HG02943 (cell line): ENCODE data around the gene RPS6KC1.
A peak's percentile ranks its signal among the peaks of the same experiment; 100 is the strongest.
"Not testable (repeated sequence)": the region's sequence is repeated elsewhere in the genome, so short reads cannot be mapped to it uniquely, and the experiment has no call there.

Experiments used
- ATAC-seq: cut with Tn5 transposase; IDR thresholded peaks from one replicate; pipeline ENCODE4 v1.9.1; 2021; ENCODE audit warnings: mild to moderate bottlenecking, low read depth, moderate library complexity; ENCODE audit not compliant: unreplicated experiment

The RPS6KC1 gene

DNA sequence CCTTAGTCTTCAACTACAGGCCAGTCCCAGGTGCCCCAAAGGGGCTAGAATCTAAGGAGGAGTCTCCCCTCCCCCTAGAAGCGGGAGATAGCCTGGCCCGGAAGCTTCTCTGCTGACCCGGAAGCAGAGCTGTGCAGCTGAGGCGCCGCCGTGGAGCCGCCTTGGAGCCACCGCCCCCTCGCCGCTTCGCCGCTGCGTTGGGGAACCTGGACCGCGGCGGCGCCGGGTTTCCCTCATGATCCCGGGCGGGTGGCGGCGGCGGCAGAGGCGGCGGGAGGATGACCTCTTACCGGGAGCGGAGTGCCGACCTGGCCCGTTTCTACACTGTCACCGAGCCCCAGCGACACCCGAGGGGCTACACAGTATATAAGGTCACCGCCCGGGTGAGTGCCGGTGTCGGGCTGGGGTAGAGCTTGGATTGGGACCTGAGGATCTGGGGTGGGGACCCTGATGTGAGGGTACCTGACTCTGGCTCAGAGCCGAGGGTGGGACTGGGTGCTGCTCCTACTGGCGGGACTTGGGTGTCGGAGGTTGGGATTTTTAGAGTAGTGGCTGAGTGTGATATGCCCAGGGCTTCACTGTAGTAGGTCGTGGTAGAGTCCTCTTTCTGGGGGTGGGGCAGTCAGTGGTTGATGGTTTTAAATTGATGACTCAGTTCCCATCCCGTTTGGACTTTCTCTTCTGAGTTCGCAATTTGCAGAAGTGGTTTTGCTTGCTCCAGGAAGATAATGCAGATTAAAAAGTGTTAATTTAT lies at the start of gene RPS6KC1:
Gene RPS6KC1 (plus strand): TSS at position 115 of the 754 bp plus-strand sequence. CDS start 164 bp downstream, at position 279.
- ATAC-seq: peak; percentile 98

DNA sequence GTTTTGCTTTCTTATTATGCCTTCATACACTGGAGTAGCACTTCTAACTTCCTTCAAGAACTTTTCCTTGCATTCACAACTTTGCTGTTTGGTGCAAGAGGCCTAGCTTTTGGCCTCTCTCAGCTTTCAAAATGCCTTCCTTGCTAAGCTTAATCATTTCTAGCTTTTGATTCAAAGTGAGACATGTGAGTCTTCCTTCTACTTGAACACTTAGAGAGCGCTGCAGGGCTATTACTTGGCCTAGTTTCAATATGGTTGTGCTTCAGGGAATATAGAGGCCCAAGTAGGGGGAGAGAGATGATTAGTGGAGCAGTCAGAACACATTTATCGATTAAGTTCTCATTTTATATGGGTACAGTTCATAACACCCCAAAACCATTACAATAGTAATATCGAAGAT lies 47.8 kb upstream of the RPS6KC1 start:
- no peak for ATAC-seq

DNA sequence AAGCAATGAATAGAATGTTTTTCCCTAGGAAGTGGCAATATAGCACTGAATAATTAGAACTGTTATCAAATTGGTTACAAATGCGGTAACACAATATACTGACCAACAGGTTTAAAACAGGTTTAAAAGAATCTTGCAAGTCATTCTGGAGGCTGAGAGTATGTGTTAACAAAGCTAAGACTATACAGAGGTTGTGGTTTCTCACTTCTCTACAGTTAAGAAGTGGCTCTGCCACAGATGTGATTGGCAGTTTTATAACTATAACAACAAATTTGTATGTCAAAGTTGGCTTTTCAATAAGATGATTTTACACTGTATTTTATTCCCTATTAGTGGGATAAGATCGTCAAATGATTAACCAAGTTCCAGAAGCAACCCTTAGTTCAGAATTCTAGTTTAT lies 42.5 kb upstream of the RPS6KC1 start:
- ATAC-seq: no peak

DNA sequence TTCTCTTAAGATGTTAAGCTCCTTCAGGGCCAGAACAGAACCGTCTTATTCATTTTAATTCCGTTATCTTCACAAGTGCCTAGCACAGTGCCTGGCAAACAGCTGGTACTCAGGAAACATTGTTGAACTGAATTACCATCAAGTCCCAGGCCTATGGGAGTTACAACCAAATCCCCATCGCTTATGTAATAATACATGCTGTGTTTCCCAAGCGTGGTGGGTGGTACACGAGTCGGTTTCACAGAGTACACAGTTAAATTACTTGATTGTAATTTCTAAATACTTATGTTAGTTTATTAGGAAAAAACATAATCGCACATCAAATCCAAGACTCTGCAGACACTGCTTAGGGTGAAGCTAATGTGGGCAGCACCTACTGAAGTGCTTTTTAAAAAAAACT lies 36.4 kb upstream of the RPS6KC1 start:
- ATAC-seq: no peak

DNA sequence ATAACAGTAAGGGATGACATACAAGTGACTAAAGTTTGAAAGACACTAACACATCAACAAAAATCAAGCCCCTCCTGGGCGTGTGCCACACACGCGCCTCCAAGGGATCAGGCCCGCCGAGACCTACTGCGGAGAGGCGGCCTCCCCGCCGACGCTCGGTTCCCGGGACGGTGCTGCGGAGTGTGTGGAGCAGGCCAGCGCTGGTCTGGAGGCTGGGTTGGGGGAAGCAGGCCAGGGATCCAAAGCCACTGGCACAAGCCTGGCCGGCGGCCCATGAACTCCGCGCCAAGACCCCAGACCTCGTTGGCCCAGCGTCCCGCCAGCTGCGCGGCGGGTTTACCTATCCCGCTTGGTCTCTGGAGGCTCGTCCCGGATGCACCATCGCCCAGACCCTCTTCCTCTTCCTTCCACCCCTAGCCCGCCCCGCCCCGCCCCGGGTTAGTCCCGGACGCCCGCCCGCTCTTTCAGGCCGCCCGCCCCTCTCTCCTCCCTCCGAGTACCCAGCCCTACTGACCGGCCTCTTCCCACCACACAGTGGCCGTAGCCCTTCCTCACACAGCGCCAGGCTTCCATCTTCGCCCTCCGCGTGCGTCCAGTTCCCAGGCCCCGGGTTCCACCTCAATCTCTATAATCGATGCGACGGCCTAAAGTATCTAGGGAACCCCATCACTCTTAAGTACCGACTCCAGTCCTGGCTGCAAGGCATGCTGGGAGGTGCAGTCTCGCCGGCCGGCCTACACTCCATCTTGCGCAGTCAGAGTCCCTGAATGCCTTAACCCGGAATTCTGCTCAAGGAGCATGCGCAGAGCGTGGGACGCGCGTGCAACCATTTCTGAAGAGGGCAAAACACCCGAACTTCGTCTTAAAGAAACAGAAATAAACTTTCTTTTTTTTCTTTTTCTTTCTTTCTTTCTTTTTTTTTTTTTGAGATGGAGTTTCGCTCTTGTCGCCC lies 35.7 kb upstream of the RPS6KC1 start, which contains the start of gene ANGEL2:
Gene ANGEL2 (minus strand): TSS at position 769 of the 952 bp plus-strand sequence. CDS start 196 bp downstream, at position 573.
- peak; percentile 97 for ATAC-seq

DNA sequence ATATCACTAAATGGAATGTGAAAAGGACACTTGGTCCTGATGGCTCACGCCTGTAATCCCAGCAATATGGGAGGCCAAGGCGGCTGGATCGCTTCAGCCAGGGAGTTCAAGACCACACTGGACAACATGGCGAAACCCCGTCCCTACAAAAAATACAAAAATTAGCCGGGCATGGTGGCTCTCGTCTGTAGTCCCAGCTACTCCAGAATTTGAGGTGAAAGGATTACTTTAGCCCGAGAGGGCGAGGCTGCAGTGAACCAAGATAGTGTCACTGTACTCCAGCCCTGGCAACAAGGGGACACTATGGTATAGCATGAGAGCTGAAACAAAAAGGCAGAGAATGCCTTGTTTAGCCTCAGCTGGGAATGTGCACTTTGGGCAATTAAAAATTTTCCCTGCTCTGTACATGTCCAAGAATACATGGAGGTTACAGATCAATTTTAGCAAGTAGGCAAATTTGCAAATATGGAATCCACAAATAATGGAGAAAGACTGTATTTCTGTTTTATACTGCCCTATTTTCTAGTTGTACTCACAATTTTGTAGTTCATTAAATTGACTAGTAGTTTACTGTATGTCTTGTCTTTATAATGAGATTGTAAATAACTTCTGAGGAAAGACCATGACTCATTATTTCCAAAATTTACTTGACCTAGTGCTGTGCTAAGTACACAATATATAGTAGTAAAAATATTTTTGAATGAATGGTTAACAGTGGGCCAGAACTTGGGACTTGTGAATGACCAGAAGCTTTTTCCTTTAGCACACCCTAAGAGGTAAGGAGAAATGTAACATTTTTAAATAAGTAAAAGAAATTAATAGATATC lies 33.4 kb upstream of the RPS6KC1 start:
- no peak for ATAC-seq

DNA sequence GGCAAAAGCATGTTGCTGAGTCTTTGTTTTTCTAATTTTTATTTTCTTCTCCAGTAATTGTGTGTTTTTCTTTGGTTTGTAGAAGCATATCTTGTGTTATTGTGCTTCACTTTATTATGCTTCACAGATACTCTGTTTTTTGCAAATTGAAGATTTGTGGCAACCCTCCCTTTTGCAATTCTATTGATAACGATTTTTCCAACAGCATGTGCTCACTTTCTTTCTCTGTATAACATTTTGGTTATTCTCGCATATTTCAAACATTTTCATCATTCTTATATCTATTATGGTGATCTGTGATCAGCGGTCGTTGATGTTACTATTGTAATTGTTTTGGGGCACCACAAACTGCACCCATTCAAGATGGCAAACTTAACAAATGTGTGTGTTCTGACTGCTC lies 31.6 kb upstream of the RPS6KC1 start:
- no peak for ATAC-seq

DNA sequence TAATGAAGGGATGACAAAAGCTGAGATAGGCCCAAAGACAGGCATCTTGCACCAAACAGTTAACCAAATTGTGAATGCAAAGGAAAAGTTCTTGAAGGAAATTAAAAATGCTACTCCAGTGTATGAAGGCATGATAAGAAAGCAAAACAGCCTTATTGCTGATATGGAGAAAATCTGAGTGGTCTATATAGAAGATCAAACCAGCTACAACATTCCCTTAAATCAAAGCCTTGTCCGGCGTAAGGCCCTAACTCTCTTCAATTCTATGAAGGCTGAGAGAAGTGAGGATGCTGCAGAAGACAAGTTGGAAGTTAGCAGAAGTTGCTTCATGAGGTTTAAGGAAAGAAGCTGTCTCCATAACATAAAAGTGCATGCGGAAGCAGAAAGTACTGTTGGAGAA lies 31.0 kb upstream of the RPS6KC1 start:
- ATAC-seq: no peak

- not testable (repeated sequence) for ATAC-seq
Observed at GRCh38 chr1:213027024-213027423, 24.0 kb upstream of the RPS6KC1 start.

DNA sequence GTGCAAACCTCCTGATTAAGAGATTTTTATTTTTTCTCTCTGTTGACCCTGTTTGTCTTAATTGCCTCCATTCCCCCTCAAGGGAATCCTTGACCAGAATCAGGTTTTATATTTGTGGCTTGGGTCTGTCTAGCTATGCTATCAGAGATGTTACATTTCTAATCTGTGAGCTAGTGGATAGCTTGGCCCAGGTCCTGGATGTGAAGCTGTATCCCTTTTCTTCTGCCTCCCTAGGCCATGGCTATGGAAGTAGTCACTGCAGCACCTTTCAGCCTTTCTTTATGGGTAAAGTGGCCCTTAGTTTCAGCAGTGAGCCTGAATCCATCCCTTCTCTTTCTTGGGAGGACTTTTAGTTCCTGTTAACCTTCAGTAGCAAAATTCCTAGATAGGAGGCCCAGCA lies 18.4 kb upstream of the RPS6KC1 start:
- no peak for ATAC-seq

DNA sequence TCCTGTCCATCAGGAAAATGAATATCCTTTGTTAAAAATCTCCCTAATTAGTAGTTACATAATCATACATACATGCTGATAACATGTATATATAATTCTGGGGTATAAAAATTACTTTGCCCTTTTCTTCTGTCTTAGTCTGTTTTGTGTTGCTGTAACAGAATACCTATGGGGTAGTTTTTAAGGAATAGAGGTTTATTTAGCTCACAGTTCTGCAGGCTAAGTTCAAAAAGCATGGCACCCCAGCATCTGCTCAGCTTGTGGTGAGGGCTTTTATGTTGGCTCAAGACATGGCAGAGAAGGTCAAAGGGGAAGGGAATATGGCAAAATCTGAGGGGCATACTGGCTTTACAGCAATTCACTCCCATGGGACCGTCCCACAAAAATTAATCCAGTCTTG lies 16.3 kb upstream of the RPS6KC1 start:
- ATAC-seq: no peak

DNA sequence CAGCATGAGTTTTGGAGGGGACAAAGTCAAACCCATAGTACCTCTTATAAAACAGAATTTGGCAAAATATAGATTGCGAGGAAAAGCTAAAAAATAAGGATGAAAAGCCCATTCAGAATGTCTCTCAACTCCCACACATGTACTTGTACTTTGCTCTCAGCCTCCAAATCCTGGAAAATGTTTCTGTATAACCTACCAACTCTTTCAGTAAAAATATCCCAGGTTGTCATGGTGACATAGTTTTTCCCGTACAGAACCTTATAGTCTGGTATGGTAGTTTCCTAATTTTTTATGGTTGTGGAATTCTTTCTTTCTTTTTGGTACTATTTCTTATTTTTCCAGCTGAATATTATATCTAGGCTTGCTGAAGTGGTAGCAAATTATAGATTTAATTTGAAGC lies 15.5 kb upstream of the RPS6KC1 start:
- ATAC-seq: no peak

GRCh38 chr1:213041443-213041842 lies 9.6 kb upstream of the RPS6KC1 start:
- ATAC-seq: no peak

- not testable (repeated sequence) for ATAC-seq
Observed at GRCh38 chr1:213045321-213046226, 5.5 kb upstream of the RPS6KC1 start.

DNA sequence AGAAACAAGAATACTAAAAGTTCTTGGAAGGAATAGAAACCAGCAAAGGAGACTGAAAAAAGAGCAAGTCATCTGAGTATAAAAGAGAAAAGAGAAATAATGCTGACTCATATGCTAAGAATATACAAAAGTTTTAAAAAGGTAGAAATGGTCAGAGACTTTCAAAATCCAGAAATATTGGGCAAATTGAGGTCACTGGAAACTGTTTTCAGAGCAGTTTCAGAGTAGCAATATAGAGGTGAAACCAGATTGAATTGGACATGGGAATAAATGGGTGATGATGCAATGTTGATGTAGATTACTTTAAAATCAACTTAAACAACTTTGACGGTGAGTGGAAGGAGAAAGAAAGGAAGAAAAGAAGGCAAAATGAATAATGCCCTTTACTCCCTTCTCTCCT lies 1.8 kb upstream of the RPS6KC1 start:
- ATAC-seq: no peak

GRCh38 chr1:213050745-213051126 lies 305 bp upstream of the RPS6KC1 start:
- peak; percentile 16 for ATAC-seq

GRCh38 chr1:213051881-213052202 lies 801 bp downstream of the RPS6KC1 start:
- no peak for ATAC-seq

- ATAC-seq: no peak
Observed at GRCh38 chr1:213053455-213053854, 2.4 kb downstream of the RPS6KC1 start.

DNA sequence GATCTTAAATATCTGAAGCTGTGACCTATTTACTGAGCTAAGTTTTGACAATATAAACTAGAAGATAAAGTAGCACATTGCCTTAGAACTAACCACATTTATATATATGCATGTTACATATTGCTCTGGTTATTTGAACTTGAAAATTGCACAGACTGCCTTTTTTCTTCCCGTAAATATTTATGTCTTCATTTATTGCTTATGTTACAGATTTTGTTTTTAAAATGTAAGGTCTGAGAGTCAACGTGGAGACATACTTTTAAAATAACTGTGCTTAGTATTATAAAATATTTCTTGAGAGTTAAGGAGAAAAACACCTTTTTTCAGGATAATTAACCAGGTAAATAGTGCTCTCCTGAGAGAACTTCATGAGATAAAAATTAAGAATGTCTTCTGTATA lies 3.1 kb downstream of the RPS6KC1 start:
- no peak for ATAC-seq
